HEK293T (cell line): Measurements from ENCODE around the gene OR4C11.

Experiments used
- BHLHE40 ChIP-seq: fragments of 450-650 bp; IDR thresholded peaks from 2 replicates; pipeline ENCODE4 v1.6.1; 2016; ENCODE audit warnings: mild to moderate bottlenecking, moderate library complexity, borderline replicate concordance
- CTBP1 ChIP-seq: fragments of 450-650 bp; IDR thresholded peaks from 2 replicates; pipeline ENCODE4 v1.6.1; 2016; ENCODE audit warnings: borderline replicate concordance
- ELF4 ChIP-seq: fragments of 450-650 bp; IDR thresholded peaks from 2 replicates; pipeline ENCODE4 v1.6.1; 2017; ENCODE audit warnings: antibody characterized with exemption
- FOXA1 ChIP-seq: fragments of 450-650 bp; IDR thresholded peaks from 2 replicates; pipeline ENCODE4 v1.6.1; 2016; ENCODE audit warnings: mild to moderate bottlenecking
- FOXM1 ChIP-seq: fragments of 450-650 bp; IDR thresholded peaks from 2 replicates; pipeline ENCODE4 v1.6.1; 2017; ENCODE audit warnings: mild to moderate bottlenecking, borderline replicate concordance
- HDGF ChIP-seq: fragments of 450-650 bp; IDR thresholded peaks from 2 replicates; pipeline ENCODE4 v1.6.1; 2017; ENCODE audit warnings: antibody characterized with exemption, borderline replicate concordance
- L3MBTL2 ChIP-seq: fragments of 450-650 bp; conservative IDR thresholded peaks from 2 replicates; pipeline ENCODE4 v1.6.1; 2016; ENCODE audit warnings: mild to moderate bottlenecking
- LEF1 ChIP-seq: fragments of 450-650 bp; IDR thresholded peaks from 2 replicates; pipeline ENCODE4 v1.6.1; 2017; ENCODE audit warnings: mild to moderate bottlenecking, borderline replicate concordance
- SP1 ChIP-seq: fragments of 450-650 bp; IDR thresholded peaks from 2 replicates; pipeline ENCODE4 v1.6.1; 2017
- SUZ12 ChIP-seq: fragments of 450-650 bp; IDR thresholded peaks from 2 replicates; pipeline ENCODE4 v1.6.1; 2016; ENCODE audit warnings: mild to moderate bottlenecking
- TARDBP ChIP-seq: fragments of 450-650 bp; IDR thresholded peaks from 2 replicates; pipeline ENCODE4 v1.6.1; 2016
- ZNF384 ChIP-seq: fragments of 450-650 bp; IDR thresholded peaks from 2 replicates; pipeline ENCODE4 v1.6.1; 2016
- TF ChIP-seq, protein P1 (sequence below): fragments of 450-650 bp; IDR thresholded peaks from 2 replicates; pipeline ENCODE4 v1.6.1; 2016

DNA sequence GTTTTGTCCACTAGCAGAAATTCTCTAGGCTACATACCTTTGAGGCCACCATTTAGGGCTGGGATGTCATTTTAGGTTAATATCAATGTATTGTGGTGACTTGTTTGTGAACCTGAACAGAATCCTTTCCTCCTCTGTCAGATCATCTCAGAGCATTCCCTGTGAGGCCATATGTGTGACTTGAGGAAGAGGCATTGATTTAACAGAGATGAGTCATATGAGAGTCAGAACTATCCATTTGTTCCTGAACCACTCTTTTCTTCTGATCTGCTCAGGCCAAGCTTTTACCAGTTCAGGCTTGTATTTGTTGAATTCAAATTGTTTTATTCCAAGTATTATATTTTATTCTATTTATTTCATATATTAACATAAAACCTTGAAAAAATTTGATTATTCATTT is 47.7 kb upstream of the OR4C11 start:
- TF ChIP-seq ELF4, result no peak
- no peak for TF ChIP-seq HDGF
- no peak for TF ChIP-seq BHLHE40
- no peak for TF ChIP-seq SUZ12
- no peak for TF ChIP-seq FOXM1
- TF ChIP-seq SP1, result no peak
- no peak for TF ChIP-seq CTBP1
- no peak for TF ChIP-seq ZNF384
- TF ChIP-seq FOXA1, result no peak
- TF ChIP-seq, protein P1, sequence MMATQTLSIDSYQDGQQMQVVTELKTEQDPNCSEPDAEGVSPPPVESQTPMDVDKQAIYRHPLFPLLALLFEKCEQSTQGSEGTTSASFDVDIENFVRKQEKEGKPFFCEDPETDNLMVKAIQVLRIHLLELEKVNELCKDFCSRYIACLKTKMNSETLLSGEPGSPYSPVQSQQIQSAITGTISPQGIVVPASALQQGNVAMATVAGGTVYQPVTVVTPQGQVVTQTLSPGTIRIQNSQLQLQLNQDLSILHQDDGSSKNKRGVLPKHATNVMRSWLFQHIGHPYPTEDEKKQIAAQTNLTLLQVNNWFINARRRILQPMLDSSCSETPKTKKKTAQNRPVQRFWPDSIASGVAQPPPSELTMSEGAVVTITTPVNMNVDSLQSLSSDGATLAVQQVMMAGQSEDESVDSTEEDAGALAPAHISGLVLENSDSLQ, result no peak
- no peak for TF ChIP-seq TARDBP
- no peak for TF ChIP-seq L3MBTL2
- TF ChIP-seq LEF1, result no peak
